HT-29 (cell line): ENCODE data around the gene PPFIA2. TPM values are rescaled to one million over a fixed set of nuclear protein-coding genes. Genes with fewer than 3 reads are reported as not detected.

Experiments used
- DNase-seq: peaks from one replicate; pipeline ENCODE4 v3.0.0-alpha.2; 2015; ENCODE audit warnings: low spot score
- total RNA-seq: library from RNA; depleted of rRNA; stranded (reverse); fragments of >200 nt; shearing (Covaris generic); gene quantifications from 2 replicates; pipeline ENCODE4 v1.2.3, GENCODE V29; 2014

PPFIA2 gene
- total RNA-seq, 1 experiment from 2014 or later, result not detected

DNA sequence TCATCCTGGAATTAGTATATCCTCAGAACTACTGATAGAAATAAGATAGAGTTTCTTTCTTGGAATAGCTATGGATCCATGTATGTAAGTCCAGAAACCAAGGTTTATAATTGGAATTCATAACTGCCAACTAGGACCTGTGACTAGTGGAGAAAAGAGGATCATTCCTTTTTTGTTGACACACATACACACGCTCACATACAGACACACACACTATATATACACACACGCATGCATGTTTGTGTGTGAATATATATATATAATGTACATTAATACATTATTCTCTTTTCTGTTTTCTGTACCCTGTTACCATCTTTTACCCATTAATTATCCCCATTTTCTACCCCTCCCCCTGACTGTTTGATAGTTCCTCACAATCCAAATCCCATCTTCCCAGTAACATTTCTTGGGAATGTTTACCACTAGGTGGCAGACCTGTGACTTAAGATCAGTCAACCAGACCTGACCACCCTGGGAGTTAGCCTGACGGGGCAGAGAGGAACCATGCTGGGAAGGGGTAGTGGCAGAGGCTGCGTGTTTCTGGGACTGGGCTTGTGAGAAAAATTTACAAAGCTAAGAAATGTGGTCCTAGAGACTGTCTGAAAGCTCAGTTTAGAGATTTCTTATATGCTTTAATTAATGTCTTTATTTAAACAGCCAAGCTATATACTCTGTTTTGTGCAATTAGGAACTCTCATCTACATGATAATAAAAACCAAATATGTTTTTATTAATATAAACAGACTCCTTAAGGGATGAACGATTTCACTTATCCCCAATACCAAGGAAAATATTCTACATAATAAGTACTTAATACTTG lies 308.0 kb downstream of the PPFIA2 start:
- DNase-seq, result peak; percentile 73

GRCh38 chr12:81441629-81442028 lies 317.5 kb downstream of the PPFIA2 start:
- no peak for DNase-seq

DNA sequence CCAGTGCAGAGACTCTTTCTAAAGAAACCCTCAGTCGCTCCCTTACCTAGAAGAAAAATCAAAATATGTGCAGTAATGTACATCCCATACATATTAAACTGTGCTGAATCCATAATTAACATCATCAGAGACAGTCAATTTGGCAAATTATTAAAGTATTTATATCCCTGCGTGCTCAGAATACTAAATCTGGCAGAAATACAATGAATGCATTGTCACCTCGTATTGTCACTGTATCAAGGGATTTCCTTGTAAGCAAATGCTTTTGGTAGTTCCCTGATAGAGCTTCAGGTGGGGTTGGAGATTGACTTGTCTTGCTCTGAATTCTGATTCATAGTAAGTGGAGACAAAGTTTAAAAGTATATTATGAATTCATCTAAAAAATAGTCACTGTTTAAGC lies 319.1 kb downstream of the PPFIA2 start:
- no peak for DNase-seq

- no peak for DNase-seq
Observed at GRCh38 chr12:81439344-81439743, 319.8 kb downstream of the PPFIA2 start.

- no peak for DNase-seq
Observed at GRCh38 chr12:81417056-81417455, 342.1 kb downstream of the PPFIA2 start.

DNA sequence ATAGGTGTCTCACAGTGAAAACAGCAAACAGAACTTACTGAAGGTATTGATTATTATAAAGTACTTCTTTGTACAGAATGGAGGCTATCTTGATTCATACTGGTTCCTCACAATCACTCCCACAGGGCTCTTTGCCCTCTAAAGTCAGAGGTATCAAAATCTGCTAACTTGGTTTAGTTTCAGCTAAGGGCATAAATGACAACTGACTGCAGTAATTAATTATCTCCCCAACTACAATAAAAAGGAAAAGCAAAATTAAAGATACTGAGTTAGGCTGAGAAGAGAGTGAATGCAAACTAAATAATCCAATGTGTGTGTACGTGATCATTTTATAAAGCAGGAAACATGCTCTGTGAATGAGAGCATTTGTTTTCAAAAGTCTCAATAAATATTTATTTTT lies 342.6 kb downstream of the PPFIA2 start:
- no peak for DNase-seq

DNA sequence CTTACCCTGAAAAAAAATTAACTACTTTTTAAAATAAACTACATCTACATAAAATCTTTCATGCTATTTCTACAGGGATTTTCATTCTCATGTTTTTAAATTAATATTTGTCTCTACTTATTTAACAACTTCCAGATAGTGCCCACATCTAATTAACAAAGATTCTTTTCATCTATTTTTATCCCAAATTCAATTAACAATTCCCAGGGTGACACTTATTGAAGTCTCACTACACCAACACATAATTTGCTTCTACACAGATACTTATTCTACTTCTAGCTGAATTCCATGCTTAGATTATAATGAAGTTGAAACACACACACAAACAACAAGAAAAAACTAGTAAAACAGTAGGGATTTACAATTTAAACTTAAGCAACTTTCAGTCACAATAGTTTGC lies 344.7 kb downstream of the PPFIA2 start:
- DNase-seq, result no peak

DNA sequence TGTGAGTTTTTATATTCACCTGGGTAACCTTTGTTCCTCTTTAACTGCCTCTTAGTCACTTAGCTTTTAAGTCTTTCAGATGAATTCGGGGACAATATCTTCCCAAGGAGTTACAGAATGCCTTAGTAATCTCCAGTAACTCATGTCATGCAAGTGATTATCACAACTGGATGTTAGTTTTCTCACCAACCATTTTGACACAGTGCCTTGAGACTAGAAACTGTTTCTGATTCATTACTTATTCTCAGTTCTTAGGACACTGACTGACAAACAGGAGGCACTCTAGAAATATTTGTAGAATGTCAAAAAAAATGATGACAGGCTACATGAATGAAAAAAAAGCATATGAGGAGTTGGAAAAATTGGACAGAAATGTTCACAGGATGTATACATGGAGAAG lies 346.2 kb downstream of the PPFIA2 start:
- no peak for DNase-seq

- DNase-seq, result no peak
Observed at GRCh38 chr12:81403348-81403747, 355.8 kb downstream of the PPFIA2 start.

DNA sequence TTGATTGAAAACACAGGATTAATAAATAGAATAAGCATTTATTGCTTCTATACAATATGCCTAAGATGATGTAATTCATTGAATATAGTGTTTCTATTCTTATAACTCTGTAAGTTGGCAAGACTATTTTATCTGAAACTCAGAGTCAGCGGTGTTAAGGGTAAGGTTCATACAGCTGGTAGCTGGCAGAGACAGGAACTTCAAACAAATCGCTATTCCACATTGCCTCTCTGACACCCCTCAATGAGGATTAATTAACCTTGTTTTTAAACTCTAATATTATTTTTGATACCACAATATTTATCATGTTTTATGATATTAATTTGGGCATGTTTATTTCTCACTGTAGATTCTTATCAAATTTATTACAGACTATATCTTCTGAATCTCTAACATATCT lies 357.9 kb downstream of the PPFIA2 start:
- no peak for DNase-seq

DNA sequence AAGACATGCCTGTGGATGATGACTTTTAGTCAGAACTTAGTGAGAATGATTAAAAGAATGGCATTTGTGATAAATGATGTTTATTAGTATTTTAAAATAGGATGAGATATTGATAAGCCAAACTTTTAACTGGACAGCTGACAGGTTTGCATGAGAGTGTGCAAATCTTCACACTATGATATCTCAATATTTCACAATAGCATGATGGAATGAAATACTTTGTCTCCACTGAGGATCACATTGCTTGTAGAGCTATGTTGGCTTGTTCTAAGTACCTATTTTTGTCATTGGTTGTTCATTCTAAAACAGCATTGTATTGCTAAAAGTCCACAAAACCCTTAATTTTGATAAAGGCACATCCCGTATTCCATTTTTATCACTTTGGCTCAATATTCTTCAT lies 359.1 kb downstream of the PPFIA2 start:
- no peak for DNase-seq

DNA sequence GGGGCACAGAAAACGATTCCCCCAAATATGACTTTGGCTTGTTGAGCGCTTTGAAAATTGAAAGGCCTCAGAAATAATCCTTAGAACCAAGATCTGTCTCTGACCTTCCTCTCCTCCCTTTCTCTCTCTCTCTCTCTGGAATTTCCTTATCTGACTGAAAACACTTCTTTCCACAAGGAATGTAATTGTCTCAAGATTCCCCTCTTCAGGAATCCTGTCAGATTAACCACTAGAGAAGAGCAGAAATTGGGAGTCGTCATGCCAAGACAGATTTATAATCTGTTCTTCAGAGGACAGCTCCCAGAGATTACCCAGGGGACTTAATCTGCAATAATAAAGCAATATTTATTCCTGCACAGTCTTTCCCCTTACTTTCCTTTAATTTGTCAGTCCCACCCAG lies 363.7 kb downstream of the PPFIA2 start:
- no peak for DNase-seq

DNA sequence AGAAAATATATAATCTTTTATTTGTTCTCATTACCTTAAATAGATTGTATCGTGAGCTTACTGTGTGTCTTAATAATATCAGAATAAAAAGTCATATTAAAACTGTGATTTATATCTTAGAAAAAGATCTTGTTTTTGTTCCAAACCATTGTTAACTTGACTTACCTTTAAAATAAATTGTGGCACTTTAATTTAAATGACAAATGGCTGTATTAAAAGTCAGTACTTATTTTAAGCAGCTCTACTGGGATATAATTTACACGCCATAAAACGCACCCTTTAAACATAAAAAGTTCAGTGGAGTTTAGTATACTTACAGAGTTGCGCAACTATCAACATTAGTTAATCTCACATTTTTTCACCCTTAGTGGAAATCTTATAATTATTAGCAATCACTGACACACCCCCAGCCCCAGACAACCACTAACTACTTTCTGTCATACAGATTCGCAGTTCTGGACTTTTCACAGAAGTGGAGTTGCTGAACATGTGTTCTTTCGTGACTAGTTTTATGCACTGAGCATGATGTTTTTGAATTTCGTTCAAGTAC lies 369.5 kb downstream of the PPFIA2 start:
- DNase-seq, result no peak

DNA sequence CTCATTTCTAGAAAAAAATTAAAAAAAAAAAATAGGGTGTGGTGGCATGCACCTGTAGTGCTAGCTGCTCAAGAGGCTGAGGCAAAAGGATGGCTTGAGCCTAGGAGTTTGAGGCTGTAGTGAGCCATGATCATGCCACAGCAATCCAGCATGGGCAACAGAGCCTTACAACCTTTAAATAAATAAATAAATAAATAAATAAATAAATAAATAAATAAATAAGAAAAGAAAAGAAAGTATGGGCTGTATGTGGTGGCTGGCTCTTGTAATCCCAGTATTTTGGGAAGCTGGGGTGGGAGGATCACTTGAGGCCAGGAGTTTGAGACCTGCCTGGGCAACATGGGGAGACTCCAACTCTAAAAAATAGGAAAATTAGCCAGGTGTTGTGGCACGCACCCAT lies 373.0 kb downstream of the PPFIA2 start:
- DNase-seq, result no peak

DNA sequence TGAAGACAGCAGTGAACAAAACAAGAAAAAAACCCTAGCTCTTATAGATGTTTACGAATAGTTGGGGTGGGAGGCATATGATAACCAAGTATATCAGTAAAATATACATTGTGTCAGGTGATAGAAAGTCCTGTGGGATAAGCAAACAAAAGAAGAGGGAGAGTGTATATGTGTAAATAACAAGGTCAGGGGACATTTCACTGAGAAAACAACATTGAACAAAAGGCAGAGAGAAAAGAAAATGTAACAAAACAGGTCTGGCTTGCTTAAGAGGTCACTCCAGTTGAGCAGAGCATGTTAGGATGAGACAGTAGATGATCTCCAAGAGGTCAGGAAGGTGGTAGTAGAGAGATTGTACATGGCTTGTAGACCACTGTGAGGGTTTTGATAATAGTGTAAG lies 377.2 kb downstream of the PPFIA2 start:
- DNase-seq, result no peak

DNA sequence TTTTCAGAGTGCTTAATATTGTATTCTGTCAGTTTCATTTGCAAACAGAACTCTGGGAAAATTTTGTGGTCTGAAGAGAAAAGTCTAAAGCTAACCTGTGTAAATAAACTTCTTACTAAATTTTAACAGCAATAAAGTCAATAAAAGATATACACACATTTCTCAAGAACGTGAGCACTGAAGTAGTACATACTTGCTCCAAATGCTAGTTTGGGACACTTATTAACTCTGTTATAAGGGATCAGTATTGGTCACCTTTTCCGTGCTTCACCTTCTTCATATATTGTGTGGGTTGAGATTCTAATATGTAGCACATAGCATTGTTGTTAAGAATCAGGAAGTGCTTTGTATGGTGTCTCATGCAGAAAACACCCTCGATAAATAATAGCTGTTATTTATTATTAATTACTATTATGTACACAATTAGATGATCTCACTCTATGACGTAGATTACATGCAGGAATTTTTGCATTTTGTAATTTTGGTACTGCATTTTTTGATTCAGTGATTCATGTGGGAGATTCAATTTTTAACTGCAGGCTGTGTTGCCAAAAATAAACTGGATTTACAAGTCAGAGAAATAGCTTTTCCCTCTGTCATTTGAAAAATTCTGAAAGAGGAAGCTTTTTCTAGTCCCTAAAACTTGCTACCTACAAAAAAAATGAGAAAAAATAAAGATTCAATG lies 380.4 kb downstream of the PPFIA2 start:
- DNase-seq, result no peak

GRCh38 chr12:81377771-81378170 lies 381.4 kb downstream of the PPFIA2 start:
- no peak for DNase-seq

GRCh38 chr12:81375969-81376368 lies 383.2 kb downstream of the PPFIA2 start:
- DNase-seq, result no peak

DNA sequence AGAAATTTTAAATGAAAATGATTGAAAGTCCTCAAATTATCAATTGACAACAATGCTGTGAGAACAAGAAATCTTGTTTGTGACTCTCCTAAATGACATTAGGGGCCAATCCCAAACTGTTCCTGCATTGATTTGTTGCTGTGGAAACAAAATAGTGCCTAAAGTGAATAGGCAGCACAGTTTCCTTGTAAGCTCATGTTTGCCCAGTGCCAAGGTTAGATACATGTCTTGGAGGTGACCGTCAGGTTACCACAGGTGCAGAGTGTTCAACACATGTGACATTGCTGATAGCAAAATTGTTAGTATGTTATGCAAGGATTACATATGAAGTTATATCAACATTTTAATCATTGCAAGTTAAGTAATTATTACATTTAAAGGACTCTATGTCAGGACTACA lies 388.7 kb downstream of the PPFIA2 start:
- DNase-seq, result no peak

DNA sequence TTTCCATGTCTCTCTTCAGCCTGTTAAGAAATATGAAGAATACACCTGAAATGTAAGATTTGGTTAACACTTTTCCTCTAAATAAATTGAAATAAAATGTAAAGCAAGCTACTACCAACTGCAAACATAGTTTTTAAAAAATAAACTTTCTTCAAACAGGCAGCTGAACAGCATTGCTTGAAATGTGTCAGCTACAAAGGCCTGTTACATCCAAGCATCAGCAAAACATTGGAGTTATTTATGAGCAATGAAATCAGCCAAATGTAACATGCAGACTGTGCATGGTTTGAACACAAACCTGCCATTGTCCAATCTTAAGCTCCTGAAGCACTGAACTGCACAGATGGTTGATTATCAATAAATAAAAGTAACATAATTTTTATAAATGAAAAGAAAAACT lies 390.0 kb downstream of the PPFIA2 start:
- DNase-seq, result no peak

DNA sequence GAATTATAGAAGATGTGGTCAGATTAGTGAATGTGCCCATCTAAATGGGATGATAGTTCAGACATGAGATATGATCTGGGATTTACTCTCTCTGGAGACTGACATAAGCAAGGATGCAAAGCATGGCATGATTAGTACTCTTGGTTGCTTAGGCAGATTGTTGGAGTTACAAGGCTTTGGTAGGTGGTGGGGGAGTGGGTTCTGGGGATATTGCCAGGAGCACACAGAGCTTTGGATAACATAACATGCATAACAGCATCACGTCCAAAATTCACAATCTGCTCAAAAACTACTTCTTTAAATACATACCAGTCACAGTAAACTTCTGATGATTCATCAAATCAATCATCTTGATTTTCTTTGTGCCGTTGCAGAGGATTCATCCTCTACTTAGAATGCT lies 393.9 kb downstream of the PPFIA2 start:
- no peak for DNase-seq

DNA sequence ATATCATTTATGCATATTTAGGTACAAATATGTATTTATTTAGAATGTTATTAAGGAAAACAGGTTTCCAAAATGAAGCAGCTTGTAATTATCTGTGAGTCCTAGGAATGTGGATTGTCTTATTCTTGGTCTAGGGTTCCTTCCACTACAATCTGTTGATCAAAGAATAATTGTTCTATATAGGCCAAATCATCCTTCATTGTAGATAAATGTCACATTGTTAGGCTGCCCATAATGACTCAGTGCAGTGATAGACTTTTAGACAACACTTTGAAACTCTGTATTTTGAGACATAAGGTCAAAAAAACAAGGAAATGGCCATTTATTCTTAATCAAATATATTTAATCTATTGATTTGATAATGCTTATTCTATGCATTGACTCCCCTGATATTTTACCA lies 398.2 kb downstream of the PPFIA2 start:
- DNase-seq, result no peak

GRCh38 chr12:81359736-81360135 lies 399.4 kb downstream of the PPFIA2 start:
- no peak for DNase-seq
